Stimulated activated CD8-positive, alpha-beta memory T cell treated with anti-CD3 and anti-CD28 coated beads, Interleukin-15, amount 100 ng/mL, for 4 hours (primary cell): ENCODE results near the gene RNF145.
"Not testable (repeated sequence)": the region's sequence is repeated elsewhere in the genome, so short reads cannot be mapped to it uniquely, and the experiment has no call there.

ENCODE experiments used
- DNase-seq, 2 donors: peaks; one replicate each; pipeline ENCODE4 v3.0.0-alpha.2; 2020; ENCODE audit warnings: low read depth in 2 of 2

RNF145 gene

GRCh38 chr5:159209438-159210209 lies at the start of gene RNF145:
TSS of gene RNF145 (minus strand) at chr5:159209553. CDS start at chr5:159203617, 5,936 bp downstream.
- peak; percentile 94 to 95 for DNase-seq

GRCh38 chr5:159258361-159258760 lies 49.0 kb upstream of the RNF145 start:
- no peak for DNase-seq

GRCh38 chr5:159257629-159258283 lies 48.4 kb upstream of the RNF145 start:
- no peak for DNase-seq

GRCh38 chr5:159257007-159257406 lies 47.7 kb upstream of the RNF145 start:
- DNase-seq: no peak

GRCh38 chr5:159252195-159252594 lies 42.8 kb upstream of the RNF145 start:
- DNase-seq: no peak

- DNase-seq: no peak
Measured at GRCh38 chr5:159249158-159249557, 39.8 kb upstream of the RNF145 start.

- DNase-seq: no peak
Measured at GRCh38 chr5:159244890-159245289, 35.5 kb upstream of the RNF145 start.

- no peak for DNase-seq
Measured at GRCh38 chr5:159244163-159244562, 34.8 kb upstream of the RNF145 start.

- no peak for DNase-seq
Measured at GRCh38 chr5:159243385-159243784, 34.0 kb upstream of the RNF145 start.

GRCh38 chr5:159242656-159243055 lies 33.3 kb upstream of the RNF145 start:
- no peak for DNase-seq

- no peak for DNase-seq
Measured at GRCh38 chr5:159241946-159242552, 32.7 kb upstream of the RNF145 start.

GRCh38 chr5:159240301-159240870 lies 31.0 kb upstream of the RNF145 start:
- no peak for DNase-seq

- not testable (repeated sequence) for DNase-seq
Measured at GRCh38 chr5:159235871-159236520, 26.6 kb upstream of the RNF145 start.

GRCh38 chr5:159231167-159231566 lies 21.8 kb upstream of the RNF145 start:
- no peak for DNase-seq

GRCh38 chr5:159230657-159231056 lies 21.3 kb upstream of the RNF145 start:
- DNase-seq: no peak

GRCh38 chr5:159228097-159228496 lies 18.7 kb upstream of the RNF145 start:
- not testable (repeated sequence) for DNase-seq

- no peak for DNase-seq
Measured at GRCh38 chr5:159227452-159227851, 18.1 kb upstream of the RNF145 start.

- DNase-seq: no peak
Measured at GRCh38 chr5:159226451-159226850, 17.1 kb upstream of the RNF145 start.

- DNase-seq: no peak
Measured at GRCh38 chr5:159224471-159224870, 15.1 kb upstream of the RNF145 start.

GRCh38 chr5:159223469-159223868 lies 14.1 kb upstream of the RNF145 start:
- no peak for DNase-seq

- DNase-seq: no peak
Measured at GRCh38 chr5:159220206-159220605, 10.9 kb upstream of the RNF145 start.

- no peak for DNase-seq
Measured at GRCh38 chr5:159218595-159219023, 9.3 kb upstream of the RNF145 start.
